ENCODE results near the gene APOL2. TPM values are rescaled to one million over a fixed set of nuclear protein-coding genes. Genes with fewer than 3 reads are reported as not detected.
"Not testable (repeated sequence)": the region's sequence is repeated elsewhere in the genome, so short reads cannot be mapped to it uniquely, and the experiment has no call there.

Gene APOL2
- total RNA-seq, 1 donor from 2014 or later = 19.3 TPM

- Mint-ChIP-seq H3K4me1 (ENCODE audit: low read depth) (peaks cover 17% of the 10 kb centered on the region), H3K9me3 (ENCODE audit: low read depth) (no peaks in the 10 kb centered on the region), H3K27ac (no peak overlapping the region), H3K36me3 (ENCODE audit: insufficient read depth) (peaks cover 4% of the 10 kb centered on the region), H3K4me3 (ENCODE audit: low read depth) (no peak overlapping the region), H3K27me3 (no peaks in the 10 kb centered on the region)
- TF ChIP-seq CTCF (IDR thresholded peaks at IDR 0.05; ENCODE audit: unreplicated experiment) = no peak
- no peak for DNase-seq (ENCODE audit: low spot score, unreplicated experiment)
Measured at GRCh38 chr22:36228944-36229343, 10.4 kb downstream of the APOL2 start.

- DNase-seq (ENCODE audit: low spot score, unreplicated experiment); H3K27me3 Mint-ChIP-seq; H3K9me3 Mint-ChIP-seq (ENCODE audit: low read depth); H3K27ac Mint-ChIP-seq; H3K36me3 Mint-ChIP-seq (ENCODE audit: insufficient read depth); H3K4me3 Mint-ChIP-seq (ENCODE audit: low read depth): not testable (repeated sequence)
- H3K4me1 Mint-ChIP-seq (ENCODE audit: low read depth) = peaks cover 17% of the 10 kb centered on the region
Measured at GRCh38 chr22:36228369-36228768, 11.0 kb downstream of the APOL2 start.

- H3K27ac Mint-ChIP-seq = no peak overlapping the region
- no peak for DNase-seq (ENCODE audit: low spot score, unreplicated experiment)
- no peaks in the 10 kb centered on the region for H3K9me3 Mint-ChIP-seq (ENCODE audit: low read depth)
- H3K27me3 Mint-ChIP-seq = no peaks in the 10 kb centered on the region
- peaks cover 4% of the 10 kb centered on the region for H3K36me3 Mint-ChIP-seq (ENCODE audit: insufficient read depth)
- peaks cover 17% of the 10 kb centered on the region for H3K4me1 Mint-ChIP-seq (ENCODE audit: low read depth)
- no peak overlapping the region for H3K4me3 Mint-ChIP-seq (ENCODE audit: low read depth)
- no peak for TF ChIP-seq CTCF (IDR thresholded peaks at IDR 0.05; ENCODE audit: unreplicated experiment)
Measured at GRCh38 chr22:36227806-36228205, 11.5 kb downstream of the APOL2 start.

GRCh38 chr22:36227396-36227795 is 11.9 kb downstream of the APOL2 start:
- Mint-ChIP-seq H3K27me3 (no peaks in the 10 kb centered on the region), H3K4me1 (ENCODE audit: low read depth) (peaks cover 17% of the 10 kb centered on the region), H3K9me3 (ENCODE audit: low read depth) (no peaks in the 10 kb centered on the region), H3K4me3 (ENCODE audit: low read depth) (no peak overlapping the region), H3K27ac (no peak overlapping the region), H3K36me3 (ENCODE audit: insufficient read depth) (peaks cover 4% of the 10 kb centered on the region)
- no peak for TF ChIP-seq CTCF (IDR thresholded peaks at IDR 0.05; ENCODE audit: unreplicated experiment)
- no peak for DNase-seq (ENCODE audit: low spot score, unreplicated experiment)

GRCh38 chr22:36226189-36226588 is 13.1 kb downstream of the APOL2 start:
- Mint-ChIP-seq H3K27ac (peak overlapping the region; percentile 22), H3K4me1 (ENCODE audit: low read depth) (peaks cover 20% of the 10 kb centered on the region), H3K27me3 (no peaks in the 10 kb centered on the region), H3K9me3 (ENCODE audit: low read depth) (no peaks in the 10 kb centered on the region), H3K4me3 (ENCODE audit: low read depth) (no peak overlapping the region), H3K36me3 (ENCODE audit: insufficient read depth) (peaks cover 3% of the 10 kb centered on the region)
- TF ChIP-seq CTCF (IDR thresholded peaks at IDR 0.05; ENCODE audit: unreplicated experiment) = no peak
- DNase-seq (ENCODE audit: low spot score, unreplicated experiment) = no peak

GRCh38 chr22:36225333-36225922 is 13.9 kb downstream of the APOL2 start:
- no peak for TF ChIP-seq CTCF (IDR thresholded peaks at IDR 0.05; ENCODE audit: unreplicated experiment)
- Mint-ChIP-seq H3K4me3 (ENCODE audit: low read depth) (no peak overlapping the region), H3K27ac (no peak overlapping the region), H3K36me3 (ENCODE audit: insufficient read depth) (peaks cover 3% of the 10 kb centered on the region), H3K9me3 (ENCODE audit: low read depth) (no peaks in the 10 kb centered on the region), H3K27me3 (no peaks in the 10 kb centered on the region), H3K4me1 (ENCODE audit: low read depth) (peaks cover 23% of the 10 kb centered on the region)
- DNase-seq (ENCODE audit: low spot score, unreplicated experiment) = no peak

Measured in progenitor cell of endocrine pancreas (in vitro differentiated cells).